K562 (cell line): ENCODE results near the gene TRAPPC12. TPM values are rescaled to one million over a fixed set of nuclear protein-coding genes. Genes with fewer than 3 reads are reported as not detected.
A peak's percentile ranks its signal among the peaks of the same experiment; 100 is the strongest.

ENCODE experiments used
- ATAC-seq: fragments of 200-7000 bp; cut with Tn5 transposase; 3 replicates; pipeline ENCODE4 v1.9.1; 2020; ENCODE audit warnings: moderate library complexity
- BruUV-seq: library from RNA; stranded (reverse); fragments of 400-500 nt; replicated peaks from 2 replicates; lab custom pipeline; 2021; lab: Mats Ljungman, UMichigan
- CTCF ChIA-PET: fragments of 300-600 bp; formaldehyde crosslinking; extraction: SDS; loops from one replicate; lab custom pipeline; 2021; ENCODE audit warnings: low intra/inter-chr PET ratio; lab: Yijun Ruan, JAX
- POLR2A ChIA-PET: fragments of 300-600, 350-650 bp; sonication (Branson Sonifier 250); formaldehyde crosslinking; extraction: SDS; loops from one replicate; lab custom pipeline; 2021; ENCODE audit warnings: antibody characterized with exemption, inconsistent platforms; lab: Yijun Ruan, JAX
- DNase-seq, 4 experiments: peaks; one replicate each; pipeline versions ENCODE4 v3.0.0 to v3.0.0-alpha.2; 2011 to 2018; ENCODE audit warnings: low spot score in 3 of 4, mixed read lengths in 3 of 4; ENCODE audit errors: extremely low read depth in 1 of 4
- FAIRE-seq: peaks from 2 replicates; lab custom pipeline; 2011; peaks lifted over from hg19 to GRCh38; lab: Jason Lieb, UNC
- H2AFZ ChIP-seq: 2 replicates; pipeline ENCODE4 v1.6.0; 2011; ENCODE audit warnings: low read depth, low read length, control low read depth, inconsistent platforms
- H3K27ac ChIP-seq: fragments of 200-600 bp; 3 replicates; pipeline ENCODE4 v1.8.0; 2011; ENCODE audit warnings: low read depth, mild to moderate bottlenecking, control low read depth, inconsistent platforms, low read length, moderate library complexity, mixed read lengths; ENCODE audit errors: extremely low read depth
- H3K27me3 ChIP-seq, 2 experiments: fragments of 300-600 bp in 1 of 2; 2 replicates in 1 of 2; 3 replicates in 1 of 2; pipeline versions ENCODE4 v1.6.0 to v1.8.0; 2011; ENCODE audit warnings: inconsistent platforms in 2 of 2, low read length in 2 of 2, mild to moderate bottlenecking in 1 of 2, mixed read lengths in 1 of 2, moderate library complexity in 1 of 2; ENCODE audit not compliant: control insufficient read depth in 2 of 2, insufficient read depth in 2 of 2
- H3K36me3 ChIP-seq: fragments of 300-600 bp; 3 replicates; pipeline ENCODE4 v1.8.0; 2011; ENCODE audit warnings: mild to moderate bottlenecking, low read length, inconsistent platforms; ENCODE audit not compliant: control insufficient read depth, insufficient read depth
- H3K4me1 ChIP-seq, 2 experiments: fragments of 200-600 bp in 1 of 2; replicated peaks in 1 of 2; 2 replicates in 1 of 2; 3 replicates in 1 of 2; pipeline versions ENCODE4 v1.5.1 to v1.8.0; 2011; ENCODE audit warnings: inconsistent platforms in 2 of 2, low read length in 2 of 2, mild to moderate bottlenecking in 1 of 2, mixed read lengths in 1 of 2, moderate library complexity in 1 of 2; ENCODE audit not compliant: control insufficient read depth in 2 of 2, insufficient read depth in 2 of 2
- H3K4me2 ChIP-seq: 2 replicates; pipeline ENCODE4 v1.6.1; 2011; ENCODE audit warnings: low read length, control low read depth, inconsistent platforms, mixed read lengths; ENCODE audit not compliant: insufficient read depth
- H3K4me3 ChIP-seq: fragments of 200-600 bp; sonication (generic), shearing (Covaris generic); 2 replicates; pipeline ENCODE4 v1.5.1; 2016; ENCODE audit warnings: control low read depth, inconsistent platforms
- H3K79me2 ChIP-seq: fragments of 200-600 bp; 3 replicates; pipeline ENCODE4 v1.8.0; 2011; ENCODE audit warnings: low read length, inconsistent platforms; ENCODE audit not compliant: control insufficient read depth, insufficient read depth
- H3K9ac ChIP-seq, 2 experiments: 2 replicates each; pipeline versions ENCODE4 v1.6.0 to v1.6.1; 2011; ENCODE audit warnings: low read depth in 2 of 2, low read length in 2 of 2, control low read depth in 1 of 2, inconsistent platforms in 1 of 2, mild to moderate bottlenecking in 1 of 2, mixed read lengths in 1 of 2; ENCODE audit not compliant: insufficient read depth in 1 of 2
- H3K9me1 ChIP-seq: one replicate; pipeline ENCODE4 v1.6.0; 2011; ENCODE audit warnings: inconsistent platforms, mild to moderate bottlenecking, low read length, moderate library complexity; ENCODE audit not compliant: control insufficient read depth, insufficient read depth
- H3K9me3 ChIP-seq: replicated peaks from 2 replicates; pipeline ENCODE4 v1.5.1; 2011; ENCODE audit warnings: low read depth, low read length, inconsistent platforms; ENCODE audit not compliant: control insufficient read depth, insufficient read depth
- H4K20me1 ChIP-seq: replicated peaks from 2 replicates; pipeline ENCODE4 v1.6.1; 2011; ENCODE audit warnings: low read length, inconsistent platforms, mixed read lengths; ENCODE audit not compliant: control insufficient read depth, insufficient read depth
- DIDO1 ChIP-seq: fragments of 450-650 bp; IDR thresholded peaks from 2 replicates; pipeline ENCODE4 v1.6.1; 2016; ENCODE audit warnings: low read depth, missing biosample characterization, missing genetic modification characterization
- HDGF ChIP-seq: fragments of 450-650 bp; IDR thresholded peaks from 2 replicates; pipeline ENCODE4 v1.6.1; 2016
- HINFP ChIP-seq: fragments of 450-650 bp; conservative IDR thresholded peaks from 2 replicates; pipeline ENCODE4 v1.6.1; 2016; ENCODE audit warnings: missing genetic modification characterization, low read depth, mild to moderate bottlenecking, control low read depth, missing compliant biosample characterization
- POLR2G ChIP-seq: fragments of 200-400 bp; formaldehyde crosslinking; IDR thresholded peaks from 2 replicates; pipeline ENCODE4 v1.6.1; 2017; ENCODE audit warnings: low read depth, mild to moderate bottlenecking, antibody characterized with exemption, low read length, moderate library complexity
- WGBS: fragments of 100-300 bp; shearing (Covaris generic); methylation state at CpG from one replicate; pipeline ENCODE4 v1.1.6; 2016; ENCODE audit warnings: low coverage, mixed read lengths; ENCODE audit not compliant: insufficient coverage; ENCODE audit errors: missing lambda C conversion rate; 5-methylcytosine and 5-hydroxymethylcytosine counted together
- in situ Hi-C: fragments of 300-500 bp; cut with MboI; formaldehyde crosslinking; loops from 4 replicates; pipeline ENCODE4 v1.15.0; 2018; ENCODE audit warnings: inconsistent platforms, mixed read lengths
- intact Hi-C: fragments of 100-400 bp; cut with micrococcal nuclease; formaldehyde crosslinking; loops from 2 replicates; pipeline ENCODE4 v1.14.2; 2022
- polyA plus RNA-seq, 8 experiments: library from polyadenylated mRNA; depleted of rRNA in 4 of 8; stranded (reverse) in 5 of 8; unstranded in 3 of 8; fragments of >200 nt; fragmentation: Nextera tagmentation in 2 of 8; fragmentation: Illumina TruSeq in 1 of 8; extraction: Ambion mirVana in 2 of 8; extraction: Trizol in 1 of 8; gene quantifications; 2 replicates each; pipeline versions ENCODE4 v1.2.1 to v1.2.3, GENCODE V29; 2011 to 2014; ENCODE audit warnings: inconsistent platforms in 1 of 8, missing spikeins in 1 of 8
- total RNA-seq, 7 experiments: library from RNA; depleted of rRNA in 6 of 7; stranded (reverse); fragments of >200 nt in 6 of 7; fragmentation: Illumina TruSeq in 2 of 7; extraction: Trizol in 2 of 7; gene quantifications; 2 replicates each; pipeline versions ENCODE4 v1.2.1 to v1.2.3, GENCODE V29; 2011 to 2021; ENCODE audit warnings: low replicate concordance in 1 of 7

The TRAPPC12 gene
- total and polyA plus RNA-seq, 9 of the 15 experiments (the other 6 are each of a cell fraction or from before 2014, with no cell fraction given): 8.0 to 75.2 (median 39.1) TPM

GRCh38 chr2:3481736-3482362, 102.4 kb downstream of the TRAPPC12 start:
- TF ChIP-seq HDGF: no peak
- no peak for TF ChIP-seq HINFP (tag)
- peak; percentile 53 for TF ChIP-seq POLR2G
- no peak for TF ChIP-seq DIDO1 (tag)
- TF ChIP-seq, all 486 proteins: peak for 1
- H4K20me1 ChIP-seq: no peaks in the 10 kb centered on the region
- H3K27me3 ChIP-seq: no peaks in the 10 kb centered on the region
- H3K4me3 ChIP-seq: no peak overlapping the region
- no peak for DNase-seq
- FAIRE-seq: no peak
- H3K79me2 ChIP-seq: no peaks in the 10 kb centered on the region
- intact Hi-C loops (no loop called here), in situ Hi-C loops (no loop called here)
- POLR2A ChIA-PET: interaction anchor here (0.9 to 1.1 kb wide), 2 partner anchors 12 to 35 kb away, joined by 3 to 4 read pairs; no protein-coding TSS in a partner anchor
- H3K9me1 ChIP-seq: no peaks in the 10 kb centered on the region
- H3K36me3 ChIP-seq: peaks cover 24% of the 10 kb centered on the region; the same call in 2 of the 3 replicates
- H3K4me1 ChIP-seq: peaks cover 0 to 8% of the 10 kb centered on the region in 2 experiments; a peak in 1 of 5 replicates
- no peak overlapping the region for H3K4me2 ChIP-seq
- H3K27ac ChIP-seq: no peak overlapping the region
- ATAC-seq: no peak
- WGBS: 85% methylated on average over 19 of the region's 20 CpGs
- H3K9me3 ChIP-seq: peaks cover 1% of the 10 kb centered on the region
- no TSS peak for BruUV-seq
- no peak overlapping the region for H2AFZ ChIP-seq
- peak overlapping the region in 1 of 2 experiments; percentile 7; a peak in 1 of 4 replicates for H3K9ac ChIP-seq
- CTCF ChIA-PET: no interaction called here
